ENCODE measurements around the gene ASTN2. TPM values are rescaled to one million over a fixed set of nuclear protein-coding genes. Genes with fewer than 3 reads are reported as not detected.

ASTN2 gene
- total and polyA plus RNA-seq, 2 experiments from 2014 or later, result 5.8 to 7.5 TPM

DNA sequence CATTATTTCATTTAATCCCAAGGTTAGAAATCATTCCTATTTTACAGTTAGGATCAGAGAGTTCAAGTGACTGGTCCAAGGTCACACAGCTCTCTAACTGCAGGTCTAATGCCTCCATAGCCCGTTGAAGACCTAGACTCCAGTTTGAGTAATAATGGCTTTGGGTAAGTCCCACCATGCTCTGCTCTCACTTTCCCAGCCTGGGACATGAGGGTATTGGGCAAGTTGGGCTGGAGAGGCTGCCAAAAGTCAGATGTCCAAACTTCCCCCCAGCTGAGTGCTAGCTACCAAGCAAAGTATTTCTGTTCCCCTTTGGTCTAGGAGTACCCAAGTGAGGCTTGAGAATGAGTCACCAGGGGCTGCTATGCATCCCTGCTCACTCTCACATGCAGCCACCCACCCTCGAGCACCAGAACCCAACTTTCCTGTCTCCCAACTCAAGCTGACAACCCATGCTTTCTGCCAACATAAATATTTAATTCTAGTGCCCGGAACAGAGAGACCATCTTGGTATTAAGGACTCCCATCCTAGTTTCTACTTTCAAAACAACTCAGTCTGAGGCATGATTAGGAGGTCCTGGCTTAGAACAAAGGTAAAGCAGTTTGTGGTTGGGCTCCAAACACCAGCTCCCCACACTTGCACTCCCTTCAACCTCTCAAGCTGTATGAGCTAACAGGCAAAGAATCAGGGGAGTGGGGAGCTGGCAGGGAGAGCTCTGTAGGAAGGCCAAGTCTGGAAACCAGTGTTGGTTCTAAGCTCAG is 964.3 kb downstream of the ASTN2 start:
- in situ Hi-C loops (cut with MboI), result no loop called here
- Histone ChIP-seq H2AFZ (no peak overlapping the region), H3K4me3 (no peak overlapping the region)

DNA sequence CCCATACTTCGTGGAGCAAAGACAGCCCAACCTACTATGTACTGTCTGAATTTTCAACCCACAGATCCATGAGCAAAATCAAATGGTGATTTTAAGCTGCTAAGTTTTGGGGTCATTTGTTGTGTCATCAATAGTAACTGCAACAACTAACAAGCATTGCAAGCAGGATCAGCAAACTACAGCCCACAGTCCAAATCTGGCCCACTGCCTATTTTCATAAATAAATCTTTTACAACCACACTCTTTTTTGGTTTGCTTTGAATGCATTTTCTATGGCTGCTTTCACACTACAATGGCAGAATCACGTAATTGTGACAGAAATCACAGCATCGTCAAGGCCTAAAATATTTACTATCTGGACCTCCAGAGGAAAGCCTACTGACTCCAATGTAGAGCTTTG is 964.9 kb downstream of the ASTN2 start:
- Histone ChIP-seq H2AFZ (no peak overlapping the region), H3K4me2 (ENCODE audit: unreplicated experiment) (no peak overlapping the region), H3K27me3 (replicated peaks; ENCODE audit: insufficient read depth) (no peaks in the 10 kb centered on the region), H3K9me3 (ENCODE audit: low read depth) (no peaks in the 10 kb centered on the region), H3F3A (ENCODE audit: insufficient read depth) (peaks cover 9% of the 10 kb centered on the region; the same call in 1 of the 2 replicates), H3K36me3 (ENCODE audit: low read depth) (no peaks in the 10 kb centered on the region), H3K27ac (no peak overlapping the region), H3K4me3 (no peak overlapping the region), H3K9ac (no peak overlapping the region), H3K9me2 (ENCODE audit: insufficient read depth) (no peaks in the 10 kb centered on the region), H4K20me1 (ENCODE audit: insufficient read depth) (no peaks in the 10 kb centered on the region), H3K79me2 (ENCODE audit: insufficient read depth) (no peaks in the 10 kb centered on the region), H3K4me1 (ENCODE audit: insufficient read depth) (peaks cover 7% of the 10 kb centered on the region)
- WGBS, 2 experiments (ENCODE audit: low coverage in 1 of 2, low lambda C conversion rate in 2 of 2, missing lambda C conversion rate in 2 of 2), result 93 to 96% methylated on average over 3 of the region's 3 CpGs
- in situ Hi-C loops (cut with MboI), result no loop called here
- TF ChIP-seq EZH2 (IDR thresholded peaks at IDR 0.05; ENCODE audit: insufficient read depth, poor library complexity, severe bottlenecking), result no peak
- TF ChIP-seq EZH2phosphoT487 (IDR thresholded peaks at IDR 0.05; ENCODE audit: insufficient read depth, low read depth), result no peak
- no peak for DNase-seq

More for the DNA sequence above, 964.3 kb downstream of the ASTN2 start:
- Histone ChIP-seq H3K9me3 (ENCODE audit: low read depth) (no peaks in the 10 kb centered on the region), H3K9me2 (ENCODE audit: insufficient read depth) (no peaks in the 10 kb centered on the region), H3K27me3 (replicated peaks; ENCODE audit: insufficient read depth) (no peaks in the 10 kb centered on the region), H3K9ac (no peak overlapping the region), H3K79me2 (ENCODE audit: insufficient read depth) (no peaks in the 10 kb centered on the region), H3K4me1 (ENCODE audit: insufficient read depth) (peaks cover 7% of the 10 kb centered on the region), H4K20me1 (ENCODE audit: insufficient read depth) (no peaks in the 10 kb centered on the region), H3K4me2 (ENCODE audit: unreplicated experiment) (no peak overlapping the region), H3F3A (ENCODE audit: insufficient read depth) (peaks cover 9% of the 10 kb centered on the region; the same call in 1 of the 2 replicates), H3K36me3 (ENCODE audit: low read depth) (no peaks in the 10 kb centered on the region), H3K27ac (no peak overlapping the region)
- 71 to 83% methylated on average over 3 of the region's 3 CpGs for WGBS, 2 experiments (ENCODE audit: low coverage in 1 of 2, low lambda C conversion rate in 2 of 2, missing lambda C conversion rate in 2 of 2)
- TF ChIP-seq EZH2phosphoT487 (IDR thresholded peaks at IDR 0.05; ENCODE audit: insufficient read depth, low read depth) (no peak), EZH2 (IDR thresholded peaks at IDR 0.05; ENCODE audit: insufficient read depth, poor library complexity, severe bottlenecking) (no peak)
- DNase-seq, result peak; percentile 50

DNA sequence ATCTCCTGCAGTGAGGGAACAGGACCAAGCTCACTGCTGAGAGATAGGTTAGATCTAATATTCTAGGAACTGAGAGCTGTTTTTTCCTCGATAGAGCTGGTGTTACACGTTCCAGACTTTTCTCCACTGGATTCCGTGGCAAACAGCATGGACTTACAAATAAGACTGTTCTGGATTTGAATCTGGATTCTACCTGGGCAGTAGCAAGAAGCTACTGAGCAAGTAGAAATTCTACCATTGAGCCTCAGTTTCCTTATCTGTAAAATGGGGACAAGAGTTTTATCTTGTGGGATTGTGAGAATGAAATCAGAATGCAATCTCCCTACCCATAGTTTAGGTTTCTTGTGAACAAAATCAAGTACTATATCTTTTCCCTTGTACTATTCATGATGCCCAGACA is 966.4 kb downstream of the ASTN2 start:
- H3K4me2 ChIP-seq (ENCODE audit: unreplicated experiment), result no peak overlapping the region
- TF ChIP-seq EZH2 (IDR thresholded peaks at IDR 0.05; ENCODE audit: insufficient read depth, poor library complexity, severe bottlenecking) (no peak), EZH2phosphoT487 (IDR thresholded peaks at IDR 0.05; ENCODE audit: insufficient read depth, low read depth) (no peak)
- no peak for DNase-seq
- H3K27me3 ChIP-seq (replicated peaks; ENCODE audit: insufficient read depth), result no peaks in the 10 kb centered on the region
- peaks cover 7% of the 10 kb centered on the region for H3K4me1 ChIP-seq (ENCODE audit: insufficient read depth)
- no peak overlapping the region for H2AFZ ChIP-seq
- H3K9ac ChIP-seq, result no peak overlapping the region
- no peaks in the 10 kb centered on the region for H3K36me3 ChIP-seq (ENCODE audit: low read depth)
- H3K4me3 ChIP-seq, result no peak overlapping the region
- peaks cover 9% of the 10 kb centered on the region; the same call in 1 of the 2 replicates for H3F3A ChIP-seq (ENCODE audit: insufficient read depth)
- no peaks in the 10 kb centered on the region for H3K79me2 ChIP-seq (ENCODE audit: insufficient read depth)
- H3K9me3 ChIP-seq (ENCODE audit: low read depth), result no peaks in the 10 kb centered on the region
- H3K27ac ChIP-seq, result no peak overlapping the region
- H3K9me2 ChIP-seq (ENCODE audit: insufficient read depth), result no peaks in the 10 kb centered on the region
- in situ Hi-C loops (cut with MboI), result no loop called here
- WGBS, 2 experiments (ENCODE audit: low coverage in 1 of 2, low lambda C conversion rate in 2 of 2, missing lambda C conversion rate in 2 of 2), result 46 to 54% methylated on average over 3 of the region's 3 CpGs
- H4K20me1 ChIP-seq (ENCODE audit: insufficient read depth), result no peaks in the 10 kb centered on the region

DNA sequence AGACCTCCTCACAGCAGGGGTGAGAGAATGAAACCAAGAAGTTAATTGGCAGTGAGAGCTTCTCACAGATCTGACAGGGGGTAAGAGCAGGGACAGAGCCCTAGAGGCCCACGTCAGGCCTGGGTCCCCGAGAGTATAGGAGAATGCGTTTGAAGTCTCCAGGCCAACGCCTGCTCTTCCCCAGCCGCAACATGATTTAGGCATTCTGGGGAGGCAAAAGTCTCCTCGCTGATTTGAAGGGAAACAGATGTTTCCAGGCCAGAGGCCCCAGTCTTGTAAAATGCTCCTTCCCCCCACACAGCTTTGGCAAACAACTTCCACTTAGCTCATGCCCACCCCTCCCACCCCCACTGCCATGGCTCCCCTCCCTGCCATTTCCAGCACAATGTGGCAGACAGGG is 966.9 kb downstream of the ASTN2 start:
- H3K27me3 ChIP-seq (replicated peaks; ENCODE audit: insufficient read depth), result no peaks in the 10 kb centered on the region
- no peaks in the 10 kb centered on the region for H4K20me1 ChIP-seq (ENCODE audit: insufficient read depth)
- no peaks in the 10 kb centered on the region for H3K9me2 ChIP-seq (ENCODE audit: insufficient read depth)
- no peak overlapping the region for H3K4me2 ChIP-seq (ENCODE audit: unreplicated experiment)
- H3K4me3 ChIP-seq, result no peak overlapping the region
- in situ Hi-C loops (cut with MboI), result no loop called here
- H3K9ac ChIP-seq, result no peak overlapping the region
- no peaks in the 10 kb centered on the region for H3K36me3 ChIP-seq (ENCODE audit: low read depth)
- peaks cover 9% of the 10 kb centered on the region; the same call in 1 of the 2 replicates for H3F3A ChIP-seq (ENCODE audit: insufficient read depth)
- peaks cover 7% of the 10 kb centered on the region for H3K4me1 ChIP-seq (ENCODE audit: insufficient read depth)
- no peak for TF ChIP-seq EZH2 (IDR thresholded peaks at IDR 0.05; ENCODE audit: insufficient read depth, poor library complexity, severe bottlenecking)
- no peaks in the 10 kb centered on the region for H3K79me2 ChIP-seq (ENCODE audit: insufficient read depth)
- no peaks in the 10 kb centered on the region for H3K9me3 ChIP-seq (ENCODE audit: low read depth)
- DNase-seq, result no peak
- WGBS, 2 experiments (ENCODE audit: low coverage in 1 of 2, low lambda C conversion rate in 2 of 2, missing lambda C conversion rate in 2 of 2), result 76 to 79% methylated on average over 6 of the region's 6 CpGs
- H3K27ac ChIP-seq, result no peak overlapping the region
- H2AFZ ChIP-seq, result no peak overlapping the region

Measured in GM23248 (cell line).